HG03378 (cell line): ENCODE measurements around the gene MRPL30.
"Not testable (repeated sequence)": the region's sequence is repeated elsewhere in the genome, so short reads cannot be mapped to it uniquely, and the experiment has no call there.

ENCODE experiments used
- ATAC-seq: cut with Tn5 transposase; IDR thresholded peaks from one replicate; pipeline ENCODE4 v1.9.1; 2021; ENCODE audit warnings: mild to moderate bottlenecking, moderate library complexity; ENCODE audit not compliant: unreplicated experiment

The MRPL30 gene

GRCh38 chr2:99180755-99181623 lies at the start of gene MRPL30, which contains the start of gene MITD1:
TSS of gene MRPL30 (plus strand) at chr2:99181184. CDS start at chr2:99186204, 5,020 bp downstream.
TSS of gene MITD1 (minus strand) at chr2:99181058. CDS start at chr2:99180981, 77 bp downstream.
- ATAC-seq: peak; percentile 91

- ATAC-seq: not testable (repeated sequence)
Observed at GRCh38 chr2:99135044-99135556, 45.9 kb upstream of the MRPL30 start.

GRCh38 chr2:99139003-99139402 lies 42.0 kb upstream of the MRPL30 start:
- ATAC-seq: no peak

- ATAC-seq: no peak
Observed at GRCh38 chr2:99140056-99140859, 40.7 kb upstream of the MRPL30 start.

GRCh38 chr2:99140860-99141109 lies 40.2 kb upstream of the MRPL30 start:
- peak; percentile 29 for ATAC-seq

GRCh38 chr2:99141110-99142108 lies 39.6 kb upstream of the MRPL30 start, which contains the start of gene C2orf15:
TSS of gene C2orf15 (plus strand) at chr2:99141707. CDS start at chr2:99150559, 8,852 bp downstream.
- peak; percentile 72 for ATAC-seq

- ATAC-seq: no peak
Observed at GRCh38 chr2:99150706-99151105, 30.3 kb upstream of the MRPL30 start.

GRCh38 chr2:99152199-99152895 lies 28.6 kb upstream of the MRPL30 start:
- ATAC-seq: no peak

GRCh38 chr2:99153921-99154604 lies 26.9 kb upstream of the MRPL30 start:
- no peak for ATAC-seq

- peak; percentile 87 for ATAC-seq
Observed at GRCh38 chr2:99154643-99155536, 26.1 kb upstream of the MRPL30 start, which contains the start of the genes LIPT1 and TSGA10. TSS of gene LIPT1 (plus strand) at chr2:99154967. CDS start at chr2:99161958, 6,991 bp downstream. TSS of gene TSGA10 (minus strand) at chr2:99154942. CDS start at chr2:99109439, 45,503 bp downstream.

- no peak for ATAC-seq
Observed at GRCh38 chr2:99156891-99157290, 24.1 kb upstream of the MRPL30 start.

- no peak for ATAC-seq
Observed at GRCh38 chr2:99158599-99158998, 22.4 kb upstream of the MRPL30 start.

GRCh38 chr2:99159594-99159993 lies 21.4 kb upstream of the MRPL30 start:
- ATAC-seq: no peak

GRCh38 chr2:99166218-99166617 lies 14.8 kb upstream of the MRPL30 start:
- ATAC-seq: no peak

- no peak for ATAC-seq
Observed at GRCh38 chr2:99169534-99169933, 11.4 kb upstream of the MRPL30 start.

GRCh38 chr2:99171377-99172140 lies 9.4 kb upstream of the MRPL30 start:
- no peak for ATAC-seq

GRCh38 chr2:99181624-99182000 lies 628 bp downstream of the MRPL30 start:
- no peak for ATAC-seq
